ENCODE results near the gene PABPN1L. TPM values are rescaled to one million over a fixed set of nuclear protein-coding genes. Genes with fewer than 3 reads are reported as not detected.

The PABPN1L gene
- total and polyA plus RNA-seq, 2 of the 4 experiments (the other 2 are of a cell fraction): not detected

DNA sequence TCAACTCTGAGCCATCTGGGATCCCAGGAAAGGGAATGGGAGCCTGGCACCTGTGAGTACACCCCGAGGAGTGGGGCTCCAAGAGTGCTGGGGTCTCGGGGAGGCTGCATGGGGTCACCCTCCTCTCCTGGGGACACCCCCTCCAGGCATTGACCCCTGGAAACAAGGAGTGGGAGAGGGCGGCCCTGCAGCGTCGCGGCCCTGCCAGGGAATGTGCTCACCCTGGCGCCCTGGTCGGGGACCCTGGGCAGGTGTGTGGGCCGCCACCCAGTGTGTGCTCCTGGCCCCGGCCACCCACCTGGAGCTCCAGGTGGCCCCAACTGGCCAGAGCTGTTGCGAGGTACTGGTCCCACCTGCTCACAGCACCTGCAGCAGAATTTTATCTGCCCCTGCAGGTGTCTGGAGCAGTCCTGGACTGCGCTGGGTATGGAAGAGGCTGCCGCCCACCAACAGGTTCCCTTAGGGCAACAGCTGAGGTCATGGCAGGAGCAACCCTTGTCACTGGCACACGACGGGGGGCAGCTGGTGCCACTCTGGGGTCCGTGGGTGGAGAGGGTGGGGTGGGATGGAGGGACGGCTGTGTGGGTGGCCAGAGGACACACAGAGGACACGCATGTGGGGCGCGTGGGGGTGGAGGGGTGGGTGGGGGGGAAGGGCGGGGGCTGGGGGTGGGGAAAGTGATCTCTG lies 5.4 kb upstream of the PABPN1L start:
- ATAC-seq (ENCODE audit: low read depth): no peak
- whole genome bisulfite sequencing, 2 experiments (ENCODE audit: extremely low coverage in 2 of 2, insufficient read length in 1 of 2): 91% methylated on average over 10 of the region's 21 CpGs; no CpG with 5 or more reads in 1 of the 2 experiments

More for the DNA sequence above, 5.4 kb upstream of the PABPN1L start:
- Histone ChIP-seq H3K9me1 (ENCODE audit: insufficient read depth, low read length) (no peaks in the 10 kb centered on the region), H2BK5ac (ENCODE audit: low read depth, low read length, poor library complexity, severe bottlenecking) (no peak overlapping the region), H2AFZ (replicated peaks; ENCODE audit: low read length, poor library complexity) (no peak overlapping the region), H3K79me1 (ENCODE audit: low read depth in 1 of 2, low read length in 2 of 2) (no peaks in the 10 kb centered on the region), H3K9ac (ENCODE audit: low read depth, low read length) (no peak overlapping the region), H3K4me2 (ENCODE audit: low read depth, low read length) (no peak overlapping the region), H3K9me3 (ENCODE audit: control insufficient read depth, insufficient read depth, low read length) (no peaks in the 10 kb centered on the region), H3K23ac (ENCODE audit: low read depth, low read length) (no peak overlapping the region), H3K14ac (replicated peaks; ENCODE audit: low read depth, low read length) (no peak overlapping the region), H3K18ac (ENCODE audit: low read depth, low read length) (no peak overlapping the region), H3K36me3 (ENCODE audit: control insufficient read depth, insufficient read depth, low read length) (no peaks in the 10 kb centered on the region), H3K4me1 (ENCODE audit: control insufficient read depth, insufficient read depth, low read length) (no peaks in the 10 kb centered on the region), H2BK15ac (ENCODE audit: low read depth, low read length) (no peak overlapping the region), H2BK120ac (ENCODE audit: low read depth, low read length) (no peak overlapping the region), H3K27ac (ENCODE audit: insufficient read depth, low read length) (no peak overlapping the region), H2AK9ac (replicated peaks; ENCODE audit: low read depth, low read length, poor library complexity) (no peak overlapping the region), H4K91ac (ENCODE audit: insufficient read depth, low read depth, low read length) (no peak overlapping the region), H3K27me3 (ENCODE audit: control insufficient read depth, insufficient read depth, low read length) (peaks cover 61% of the 10 kb centered on the region), H2AK5ac (ENCODE audit: low read depth, low read length) (no peak overlapping the region), H3K4me3 (ENCODE audit: insufficient read depth, low read depth, low read length) (no peak overlapping the region), H3K4ac (ENCODE audit: low read depth, low read length) (no peak overlapping the region), H2BK20ac (ENCODE audit: low read depth, low read length) (no peak overlapping the region), H4K20me1 (ENCODE audit: insufficient read depth, low read length) (no peaks in the 10 kb centered on the region), H4K5ac (ENCODE audit: low read depth, low read length) (no peak overlapping the region), H4K8ac (ENCODE audit: low read depth in 2 of 2, low read length in 2 of 2) (no peak overlapping the region), H3K56ac (ENCODE audit: extremely low read depth, insufficient read depth, low read length) (no peak overlapping the region)
- in situ Hi-C loops (cut with MboI; ENCODE audit: low sequenced_read_pairs) (no loop called here), intact Hi-C loops (cut with micrococcal nuclease) (no loop called here), dilution Hi-C loops (cut with HindIII; ENCODE audit: low sequenced_read_pairs, unreplicated experiment) (no loop called here)
- no TSS peak for BruUV-seq (replicated peaks)
- CTCF ChIA-PET: no interaction called here
- DNase-seq: no peak
- TF ChIP-seq SMC3 (IDR thresholded peaks at IDR 0.05; ENCODE audit: low read depth, low read length) (no peak), MAZ (IDR thresholded peaks at IDR 0.05; ENCODE audit: borderline replicate concordance, low read depth, low read length) (no peak), BHLHE40 (IDR thresholded peaks at IDR 0.05; ENCODE audit: low read depth, low read length) (no peak), FOS (IDR thresholded peaks at IDR 0.05; ENCODE audit: low read depth, low read length) (no peak)
- TF ChIP-seq, protein P1, sequence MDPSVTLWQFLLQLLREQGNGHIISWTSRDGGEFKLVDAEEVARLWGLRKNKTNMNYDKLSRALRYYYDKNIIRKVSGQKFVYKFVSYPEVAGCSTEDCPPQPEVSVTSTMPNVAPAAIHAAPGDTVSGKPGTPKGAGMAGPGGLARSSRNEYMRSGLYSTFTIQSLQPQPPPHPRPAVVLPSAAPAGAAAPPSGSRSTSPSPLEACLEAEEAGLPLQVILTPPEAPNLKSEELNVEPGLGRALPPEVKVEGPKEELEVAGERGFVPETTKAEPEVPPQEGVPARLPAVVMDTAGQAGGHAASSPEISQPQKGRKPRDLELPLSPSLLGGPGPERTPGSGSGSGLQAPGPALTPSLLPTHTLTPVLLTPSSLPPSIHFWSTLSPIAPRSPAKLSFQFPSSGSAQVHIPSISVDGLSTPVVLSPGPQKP (IDR thresholded peaks at IDR 0.05; ENCODE audit: borderline replicate concordance, low read depth, low read length): no peak
- POLR2A ChIA-PET (ENCODE audit: unreplicated experiment): no interaction called here

Measured in IMR-90 (cell line).